Activated CD4-positive, alpha-beta T cell treated with anti-CD3 and anti-CD28 coated beads, Interleukin-2, amount 10 ng/mL, durations not matched to agents 7 days and 5 days (primary cell): ENCODE results near the gene SNED1. TPM values are rescaled to one million over a fixed set of nuclear protein-coding genes. Genes with fewer than 3 reads are reported as not detected.

Source experiments
- CTCF ChIA-PET: fragments of 350-600 bp; sonication (Branson Sonifier 250); formaldehyde crosslinking; loops from one replicate; lab custom pipeline; 2021; ENCODE audit warnings: antibody characterized with exemption; lab: Charles Lee
- POLR2A ChIA-PET: fragments of 350-600 bp; sonication (Branson Sonifier 250); formaldehyde crosslinking; loops from one replicate; lab custom pipeline; 2021; ENCODE audit warnings: antibody characterized with exemption; lab: Charles Lee
- DNase-seq: peaks from one replicate; pipeline ENCODE4 v3.0.0-alpha.2; 2020
- H3K27ac Mint-ChIP-seq: one replicate; pipeline ENCODE4 v1.8.0; 2021; ENCODE audit warnings: mild to moderate bottlenecking, moderate library complexity, mixed read lengths
- H3K27me3 Mint-ChIP-seq: one replicate; pipeline ENCODE4 v1.8.0; 2021; ENCODE audit warnings: mixed read lengths
- H3K36me3 Mint-ChIP-seq: one replicate; pipeline ENCODE4 v1.8.0; 2021; ENCODE audit warnings: low read depth, mixed read lengths
- H3K4me1 Mint-ChIP-seq: one replicate; pipeline ENCODE4 v1.8.0; 2021; ENCODE audit warnings: mixed read lengths
- H3K4me3 Mint-ChIP-seq: one replicate; pipeline ENCODE4 v1.8.0; 2021; ENCODE audit warnings: mild to moderate bottlenecking, moderate library complexity, mixed read lengths
- H3K9me3 Mint-ChIP-seq: one replicate; pipeline ENCODE4 v1.8.0; 2021; ENCODE audit warnings: mixed read lengths
- total RNA-seq, 2 experiments: library from RNA; stranded (reverse); gene quantifications; one replicate each; pipeline ENCODE4 v1.2.3, GENCODE V29; 2021

SNED1 gene
- total RNA-seq, 2 experiments from 2014 or later, result 6.1 to 8.6 TPM

DNA sequence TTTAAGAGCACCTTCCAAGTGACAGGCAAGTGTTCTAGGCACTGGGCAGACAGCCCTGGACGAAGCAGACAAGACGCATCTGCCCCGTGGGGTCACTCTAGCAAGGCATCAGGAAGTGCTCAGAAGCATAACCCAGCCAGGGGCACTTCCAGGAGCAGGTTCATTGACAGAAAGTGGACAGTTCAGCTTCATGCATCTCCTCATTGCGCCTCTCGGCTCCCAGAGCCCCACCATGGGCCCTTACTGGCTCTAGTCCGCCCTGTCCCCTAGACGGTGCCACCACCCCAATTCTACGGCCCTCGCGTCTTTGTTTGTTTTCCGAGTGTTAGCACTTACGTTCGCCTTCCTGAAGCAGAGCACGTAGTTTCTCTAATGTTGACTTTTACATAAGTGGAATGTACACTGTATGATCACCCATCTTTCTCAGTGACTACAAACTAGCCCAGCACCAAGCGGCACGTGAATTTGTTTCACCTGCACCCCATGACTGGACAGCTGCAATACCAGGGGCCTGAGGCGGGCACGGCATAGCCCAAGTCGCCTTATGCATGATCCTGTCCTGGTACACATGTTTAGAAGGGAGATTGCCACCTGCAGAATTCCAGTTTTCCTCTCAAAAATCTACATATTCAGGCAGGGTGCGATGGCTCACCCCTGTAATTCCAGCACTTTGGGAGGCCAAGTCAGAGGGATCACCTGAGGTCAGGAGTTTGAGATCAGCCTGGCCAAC is 33.2 kb downstream of the SNED1 start:
- no peak for DNase-seq
- Mint-ChIP-seq H3K9me3 (peaks cover 10% of the 10 kb centered on the region), H3K27me3 (no peaks in the 10 kb centered on the region), H3K4me1 (peaks cover 4% of the 10 kb centered on the region), H3K36me3 (peaks cover 2% of the 10 kb centered on the region), H3K27ac (no peak overlapping the region), H3K4me3 (no peak overlapping the region)
- CTCF ChIA-PET, result no interaction called here
- POLR2A ChIA-PET, result no interaction called here

- Mint-ChIP-seq H3K36me3 (no peaks in the 10 kb centered on the region), H3K9me3 (peaks cover under 1% of the 10 kb centered on the region), H3K4me3 (no peak overlapping the region), H3K4me1 (peaks cover 18% of the 10 kb centered on the region), H3K27ac (no peak overlapping the region), H3K27me3 (no peaks in the 10 kb centered on the region)
- ChIA-PET CTCF (no interaction called here), POLR2A (no interaction called here)
- no peak for DNase-seq
These were observed 35.0 kb downstream of the SNED1 start for GRCh38 chr2:241033336-241033987.

DNA sequence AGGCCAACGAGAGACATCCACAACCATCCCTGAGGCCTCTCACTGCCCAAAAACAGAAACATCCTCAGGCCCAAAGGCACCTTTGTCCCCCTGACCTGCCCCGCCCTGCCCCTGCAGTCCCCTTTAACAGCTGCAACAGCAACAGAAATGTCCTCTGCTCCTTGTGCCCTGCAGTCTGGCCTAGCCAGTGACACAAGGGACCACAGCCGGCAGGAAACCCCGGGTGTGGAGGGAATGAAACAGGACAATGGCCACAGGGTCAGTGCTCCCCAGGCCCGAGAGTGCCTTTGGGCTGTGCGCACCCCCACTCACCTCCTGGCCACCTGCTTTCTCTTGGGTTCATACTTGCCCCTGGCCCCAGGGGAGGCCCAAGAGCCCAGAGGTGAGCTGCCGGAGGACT is 35.6 kb downstream of the SNED1 start:
- Mint-ChIP-seq H3K4me1 (peaks cover 20% of the 10 kb centered on the region), H3K4me3 (no peak overlapping the region), H3K36me3 (no peaks in the 10 kb centered on the region), H3K9me3 (no peaks in the 10 kb centered on the region), H3K27ac (no peak overlapping the region), H3K27me3 (no peaks in the 10 kb centered on the region)
- no peak for DNase-seq
- CTCF ChIA-PET, result no interaction called here
- POLR2A ChIA-PET, result no interaction called here

GRCh38 chr2:241034490-241035141 is 36.2 kb downstream of the SNED1 start:
- Mint-ChIP-seq H3K36me3 (no peaks in the 10 kb centered on the region), H3K4me3 (no peak overlapping the region), H3K4me1 (peaks cover 20% of the 10 kb centered on the region), H3K9me3 (no peaks in the 10 kb centered on the region), H3K27me3 (no peaks in the 10 kb centered on the region), H3K27ac (peak overlapping the region; percentile 36)
- ChIA-PET POLR2A (no interaction called here), CTCF (no interaction called here)
- no peak for DNase-seq

DNA sequence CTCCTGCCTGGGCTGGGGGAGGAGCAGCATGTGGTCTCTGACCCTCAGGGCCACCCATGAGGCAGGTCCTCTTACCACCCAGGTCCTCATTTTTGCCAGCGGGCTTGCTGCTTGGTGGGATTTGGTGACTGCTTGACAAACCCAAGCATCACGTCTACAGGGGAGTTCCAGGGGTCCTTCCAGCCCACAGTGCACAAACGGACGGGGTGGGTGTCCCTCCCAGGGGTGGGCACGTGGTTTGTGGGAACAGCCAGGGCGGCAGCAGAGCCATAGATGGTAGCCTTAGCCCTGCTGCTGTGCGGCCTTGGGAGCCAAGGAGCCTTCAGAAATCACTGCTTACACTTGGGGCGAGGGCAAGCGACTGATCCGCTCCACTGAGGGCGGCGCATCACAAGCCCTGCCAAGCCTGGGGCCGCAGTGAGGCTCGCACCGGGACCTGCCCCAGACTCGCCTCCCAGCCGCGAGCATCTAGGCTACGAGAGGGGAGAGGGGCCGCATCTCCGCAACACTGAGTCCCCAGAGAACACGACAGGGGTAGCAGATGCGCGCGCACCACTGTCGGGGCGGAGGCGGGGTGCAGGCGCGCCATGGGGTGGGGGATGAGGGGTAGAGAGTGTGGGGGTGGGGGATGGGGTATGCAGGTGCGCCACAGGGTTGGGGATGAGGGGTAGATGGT is 36.9 kb downstream of the SNED1 start:
- peaks cover 22% of the 10 kb centered on the region for H3K4me1 Mint-ChIP-seq
- H3K9me3 Mint-ChIP-seq, result no peaks in the 10 kb centered on the region
- POLR2A ChIA-PET, result no interaction called here
- H3K27me3 Mint-ChIP-seq, result no peaks in the 10 kb centered on the region
- CTCF ChIA-PET, result no interaction called here
- peak overlapping the region; percentile 36 for H3K27ac Mint-ChIP-seq
- H3K4me3 Mint-ChIP-seq, result no peak overlapping the region
- H3K36me3 Mint-ChIP-seq, result no peaks in the 10 kb centered on the region
- no peak for DNase-seq

DNA sequence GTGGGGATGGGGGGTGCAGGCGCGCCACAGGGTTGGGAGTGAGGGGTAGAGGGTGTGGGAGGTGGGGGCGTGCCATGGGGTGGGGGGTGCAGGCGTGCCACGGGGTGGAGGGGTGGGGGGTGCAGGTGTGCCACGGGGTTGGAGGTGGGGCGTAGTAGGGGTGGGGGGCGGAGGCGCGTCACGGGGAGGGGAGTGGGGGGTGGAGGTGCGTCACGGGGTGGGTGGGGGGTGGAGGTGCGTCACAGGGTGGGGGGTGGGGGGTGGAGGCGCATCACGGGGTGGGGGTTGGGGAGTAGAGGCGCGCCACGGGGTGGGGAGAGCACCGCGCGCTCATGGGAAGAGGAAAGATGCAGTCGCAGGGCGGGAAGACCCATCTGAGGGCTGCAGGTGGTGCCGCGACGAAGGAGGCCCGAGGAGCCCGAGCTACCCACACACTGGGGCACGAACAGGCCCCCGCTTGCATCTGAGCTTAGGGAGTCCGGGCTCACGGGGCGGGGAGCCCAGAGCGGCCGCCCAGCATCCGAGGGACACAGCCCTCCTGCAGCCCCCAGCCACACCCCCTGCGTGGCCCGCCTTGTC is 37.5 kb downstream of the SNED1 start:
- Mint-ChIP-seq H3K36me3 (no peaks in the 10 kb centered on the region), H3K9me3 (no peaks in the 10 kb centered on the region), H3K4me3 (peak overlapping the region; percentile 64), H3K27ac (peak overlapping the region; percentile 83), H3K27me3 (no peaks in the 10 kb centered on the region), H3K4me1 (peaks cover 28% of the 10 kb centered on the region)
- ChIA-PET CTCF (no interaction called here), POLR2A (no interaction called here)
- DNase-seq, result no peak

- H3K9me3 Mint-ChIP-seq, result no peaks in the 10 kb centered on the region
- no peaks in the 10 kb centered on the region for H3K27me3 Mint-ChIP-seq
- ChIA-PET POLR2A (no interaction called here), CTCF (no interaction called here)
- H3K36me3 Mint-ChIP-seq, result no peaks in the 10 kb centered on the region
- peak overlapping the region; percentile 83 for H3K27ac Mint-ChIP-seq
- peak overlapping the region; percentile 64 for H3K4me3 Mint-ChIP-seq
- peak; percentile 79 for DNase-seq
- peaks cover 30% of the 10 kb centered on the region for H3K4me1 Mint-ChIP-seq
These were observed 38.1 kb downstream of the SNED1 start for GRCh38 chr2:241036397-241036963.

DNA sequence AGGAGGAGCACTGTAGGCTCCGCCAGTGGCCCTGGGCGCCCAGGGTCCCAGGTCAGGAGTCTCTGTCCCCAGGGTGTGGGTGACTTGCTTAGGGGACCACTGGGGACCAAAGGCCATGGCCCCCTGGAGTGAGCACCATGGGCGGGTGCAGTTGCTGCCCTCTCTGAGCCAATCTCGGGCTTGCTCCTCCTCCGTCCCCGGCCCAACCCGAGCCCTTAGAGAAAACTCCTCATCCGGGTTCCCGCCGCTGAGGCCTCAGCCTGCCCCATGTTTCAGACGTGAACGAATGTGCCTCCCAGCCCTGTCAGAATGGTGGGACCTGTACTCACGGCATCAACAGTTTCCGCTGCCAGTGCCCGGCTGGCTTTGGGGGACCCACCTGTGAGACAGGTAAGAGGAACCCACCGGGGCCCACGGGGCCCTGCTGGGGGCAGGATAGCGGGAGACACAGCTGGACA is 38.6 kb downstream of the SNED1 start:
- Mint-ChIP-seq H3K27me3 (peaks cover 2% of the 10 kb centered on the region), H3K4me1 (peaks cover 36% of the 10 kb centered on the region), H3K36me3 (no peaks in the 10 kb centered on the region), H3K9me3 (no peaks in the 10 kb centered on the region), H3K4me3 (peak overlapping the region; percentile 64), H3K27ac (peak overlapping the region; percentile 83)
- ChIA-PET POLR2A (no interaction called here), CTCF (no interaction called here)
- DNase-seq, result no peak

GRCh38 chr2:241037498-241037897 is 39.1 kb downstream of the SNED1 start:
- POLR2A ChIA-PET, result no interaction called here
- peaks cover 36% of the 10 kb centered on the region for H3K4me1 Mint-ChIP-seq
- H3K4me3 Mint-ChIP-seq, result peak overlapping the region; percentile 66
- no peak for DNase-seq
- peak overlapping the region; percentile 83 for H3K27ac Mint-ChIP-seq
- H3K9me3 Mint-ChIP-seq, result no peaks in the 10 kb centered on the region
- CTCF ChIA-PET, result no interaction called here
- H3K36me3 Mint-ChIP-seq, result no peaks in the 10 kb centered on the region
- H3K27me3 Mint-ChIP-seq, result peaks cover 2% of the 10 kb centered on the region

DNA sequence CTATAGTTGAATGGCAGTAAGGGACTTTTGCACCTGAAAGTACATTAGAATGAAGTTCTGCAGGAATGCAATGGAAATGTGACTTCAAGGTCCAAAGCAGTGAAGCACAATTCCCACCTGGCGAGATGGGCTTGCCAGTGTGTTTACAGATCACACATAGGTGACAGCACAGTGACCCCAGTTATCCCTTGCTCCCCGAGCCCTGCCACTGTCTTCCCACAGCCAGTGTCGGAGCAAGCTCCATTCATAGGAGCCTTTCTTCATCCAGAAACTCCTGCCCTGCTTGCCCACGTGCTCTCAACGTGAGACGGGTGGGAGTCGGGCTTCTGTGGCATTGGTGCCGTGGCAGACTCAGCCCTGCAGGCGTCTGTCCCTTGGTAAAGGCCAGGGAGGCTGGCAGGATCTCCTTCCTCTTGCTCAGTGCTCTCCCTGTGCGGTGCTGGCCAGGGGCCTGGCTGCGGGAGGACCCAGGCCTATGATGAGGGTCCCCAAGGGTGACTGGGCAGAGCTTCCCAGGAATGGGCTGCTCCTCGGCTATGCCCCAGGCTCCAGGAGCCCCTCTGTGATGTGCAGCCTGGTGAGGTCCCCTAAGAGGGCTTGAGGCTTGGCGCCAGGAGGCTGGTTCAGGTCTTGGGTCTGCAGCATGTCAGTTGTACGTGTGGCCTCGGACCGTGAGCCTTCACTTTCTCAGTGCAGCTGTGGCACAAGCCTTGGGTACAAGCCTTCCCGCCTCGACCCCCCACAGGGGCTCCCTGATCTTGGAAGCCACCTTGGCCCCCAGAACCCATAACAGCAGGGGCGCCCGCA is 40.2 kb downstream of the SNED1 start:
- no peak for DNase-seq
- peaks cover 36% of the 10 kb centered on the region for H3K4me1 Mint-ChIP-seq
- H3K4me3 Mint-ChIP-seq, result peak overlapping the region; percentile 66
- peaks cover 10% of the 10 kb centered on the region for H3K27me3 Mint-ChIP-seq
- ChIA-PET POLR2A (no interaction called here), CTCF (interaction anchor here (0.6 kb wide), 1 partner anchor 1930 kb away, joined by 4 read pairs; no protein-coding TSS in a partner anchor)
- no peak overlapping the region for H3K27ac Mint-ChIP-seq
- no peaks in the 10 kb centered on the region for H3K9me3 Mint-ChIP-seq
- H3K36me3 Mint-ChIP-seq, result no peaks in the 10 kb centered on the region

DNA sequence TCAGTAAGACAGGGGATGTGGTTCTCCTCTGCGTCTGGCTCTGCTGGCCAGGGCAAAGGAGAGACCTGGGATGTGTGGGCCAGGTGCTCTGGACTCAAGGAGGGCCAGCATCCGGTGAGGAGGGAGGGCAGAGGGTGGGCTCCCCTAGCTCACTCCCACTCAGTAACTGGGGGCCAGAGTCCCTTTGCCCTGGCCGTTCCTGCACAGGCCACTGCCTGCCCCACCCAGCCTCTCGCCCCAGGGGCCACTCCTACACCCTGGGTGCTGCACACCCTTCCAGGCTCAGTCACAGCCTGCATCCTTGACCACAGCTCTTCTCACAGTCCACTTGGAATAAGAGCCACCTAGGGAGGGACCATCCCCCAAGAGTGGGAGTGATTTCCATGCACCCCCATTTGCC is 41.0 kb downstream of the SNED1 start:
- no peaks in the 10 kb centered on the region for H3K36me3 Mint-ChIP-seq
- peaks cover 10% of the 10 kb centered on the region for H3K27me3 Mint-ChIP-seq
- no peak for DNase-seq
- H3K4me3 Mint-ChIP-seq, result no peak overlapping the region
- CTCF ChIA-PET, result no interaction called here
- peaks cover 36% of the 10 kb centered on the region for H3K4me1 Mint-ChIP-seq
- no peaks in the 10 kb centered on the region for H3K9me3 Mint-ChIP-seq
- POLR2A ChIA-PET, result no interaction called here
- no peak overlapping the region for H3K27ac Mint-ChIP-seq
